NCI-H69 (cell line): ENCODE results near the gene IL17RD.

ENCODE experiments used
- DNase-seq: peaks from one replicate; lab custom pipeline; 2025; lab: John Stamatoyannopoulos, UW

Gene IL17RD

GRCh38 chr3:57065588-57065987 is 99.6 kb downstream of the IL17RD start:
- no peak for DNase-seq

- DNase-seq, result no peak
These were observed 100.6 kb downstream of the IL17RD start for GRCh38 chr3:57064572-57064971.

- no peak for DNase-seq
These were observed 101.2 kb downstream of the IL17RD start for GRCh38 chr3:57064001-57064400.

GRCh38 chr3:57063032-57063431 is 102.1 kb downstream of the IL17RD start:
- DNase-seq, result no peak

- DNase-seq, result no peak
These were observed 103.0 kb downstream of the IL17RD start for GRCh38 chr3:57062101-57062631.

- no peak for DNase-seq
These were observed 103.6 kb downstream of the IL17RD start for GRCh38 chr3:57061556-57061955.

- peak; percentile 41 for DNase-seq
These were observed 104.9 kb downstream of the IL17RD start, which contains the start of gene SPATA12 for GRCh38 chr3:57060089-57060821. SPATA12 (plus strand) TSS chr3:57060664; CDS start chr3:57073695, 13,031 bp downstream.

- DNase-seq, result peak; percentile 3
These were observed 105.7 kb downstream of the IL17RD start for GRCh38 chr3:57059411-57059810.

- DNase-seq, result no peak
These were observed 107.8 kb downstream of the IL17RD start for GRCh38 chr3:57057351-57057750.

- DNase-seq, result no peak
These were observed 112.0 kb downstream of the IL17RD start for GRCh38 chr3:57053122-57053521.

GRCh38 chr3:57052662-57053061 is 112.5 kb downstream of the IL17RD start:
- no peak for DNase-seq

GRCh38 chr3:57048728-57049127 is 116.4 kb downstream of the IL17RD start:
- DNase-seq, result peak; percentile 3

- DNase-seq, result peak; percentile 32
These were observed 117.0 kb downstream of the IL17RD start for GRCh38 chr3:57048052-57048671.

GRCh38 chr3:57046101-57046765 is 118.9 kb downstream of the IL17RD start:
- no peak for DNase-seq

GRCh38 chr3:57043518-57043917 is 121.6 kb downstream of the IL17RD start:
- DNase-seq, result no peak

- DNase-seq, result no peak
These were observed 123.5 kb downstream of the IL17RD start for GRCh38 chr3:57041674-57042073.
